Choroid plexus epithelial cell (primary cell): Measurements from ENCODE around the gene SLC43A2.

Experiments used
- DNase-seq: peaks from one replicate; pipeline ENCODE4 v3.0.0-alpha.2; 2010; ENCODE audit warnings: low read depth
- H3K4me3 ChIP-seq: 2 replicates; pipeline ENCODE4 v1.5.1; 2011; ENCODE audit warnings: low read depth, mild to moderate bottlenecking, control low read depth, low read length, moderate library complexity
- TF ChIP-seq, protein P1 (sequence below): conservative IDR thresholded peaks from 2 replicates; pipeline ENCODE4 v1.5.1; 2011; ENCODE audit warnings: low read depth, mild to moderate bottlenecking, control low read depth, inconsistent platforms, low read length, moderate library complexity

Gene SLC43A2

DNA sequence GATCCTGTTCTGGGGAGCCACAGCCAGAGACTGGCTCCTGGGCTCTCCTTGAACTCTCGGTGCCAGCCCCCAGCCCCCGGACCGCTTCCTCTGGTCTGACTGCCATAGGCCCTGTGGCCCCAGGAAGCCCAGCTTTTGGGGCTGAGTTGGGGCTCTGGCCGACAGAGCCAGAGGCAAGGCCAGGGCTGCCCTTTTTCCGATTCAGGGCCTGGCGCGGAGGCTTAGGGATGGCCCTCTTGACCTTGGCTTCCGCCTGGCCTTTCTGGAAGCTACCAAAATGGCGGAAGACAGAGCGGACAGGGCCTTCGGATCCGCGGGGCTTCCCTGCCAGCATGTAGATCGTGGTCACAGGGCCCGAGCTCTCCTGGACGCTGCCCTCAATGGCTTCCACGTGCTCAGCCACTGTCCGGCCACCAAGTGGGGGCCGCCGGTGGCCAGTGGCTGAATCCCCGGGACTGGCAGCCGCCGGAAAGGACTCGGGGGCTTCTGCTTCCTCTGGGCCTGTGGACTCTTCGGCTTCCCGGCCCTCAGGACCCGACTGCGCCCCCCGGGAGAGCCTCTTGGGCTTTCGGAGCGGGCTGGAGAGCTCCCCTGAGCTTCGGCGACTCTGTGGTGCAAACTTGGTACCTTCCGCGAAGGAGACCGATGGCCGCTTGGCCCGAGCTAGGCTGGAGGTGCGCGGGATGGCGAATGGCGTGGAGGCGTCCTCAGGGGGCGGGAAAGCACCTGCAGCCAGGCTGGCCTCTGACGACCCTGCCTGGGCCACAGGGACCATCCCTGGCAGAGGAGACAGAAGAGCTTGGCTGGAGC, 6.4 kb upstream of the SLC43A2 start:
- no peak overlapping the region for H3K4me3 ChIP-seq
- DNase-seq: no peak
- TF ChIP-seq, protein P1, sequence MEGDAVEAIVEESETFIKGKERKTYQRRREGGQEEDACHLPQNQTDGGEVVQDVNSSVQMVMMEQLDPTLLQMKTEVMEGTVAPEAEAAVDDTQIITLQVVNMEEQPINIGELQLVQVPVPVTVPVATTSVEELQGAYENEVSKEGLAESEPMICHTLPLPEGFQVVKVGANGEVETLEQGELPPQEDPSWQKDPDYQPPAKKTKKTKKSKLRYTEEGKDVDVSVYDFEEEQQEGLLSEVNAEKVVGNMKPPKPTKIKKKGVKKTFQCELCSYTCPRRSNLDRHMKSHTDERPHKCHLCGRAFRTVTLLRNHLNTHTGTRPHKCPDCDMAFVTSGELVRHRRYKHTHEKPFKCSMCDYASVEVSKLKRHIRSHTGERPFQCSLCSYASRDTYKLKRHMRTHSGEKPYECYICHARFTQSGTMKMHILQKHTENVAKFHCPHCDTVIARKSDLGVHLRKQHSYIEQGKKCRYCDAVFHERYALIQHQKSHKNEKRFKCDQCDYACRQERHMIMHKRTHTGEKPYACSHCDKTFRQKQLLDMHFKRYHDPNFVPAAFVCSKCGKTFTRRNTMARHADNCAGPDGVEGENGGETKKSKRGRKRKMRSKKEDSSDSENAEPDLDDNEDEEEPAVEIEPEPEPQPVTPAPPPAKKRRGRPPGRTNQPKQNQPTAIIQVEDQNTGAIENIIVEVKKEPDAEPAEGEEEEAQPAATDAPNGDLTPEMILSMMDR: no peak

DNA sequence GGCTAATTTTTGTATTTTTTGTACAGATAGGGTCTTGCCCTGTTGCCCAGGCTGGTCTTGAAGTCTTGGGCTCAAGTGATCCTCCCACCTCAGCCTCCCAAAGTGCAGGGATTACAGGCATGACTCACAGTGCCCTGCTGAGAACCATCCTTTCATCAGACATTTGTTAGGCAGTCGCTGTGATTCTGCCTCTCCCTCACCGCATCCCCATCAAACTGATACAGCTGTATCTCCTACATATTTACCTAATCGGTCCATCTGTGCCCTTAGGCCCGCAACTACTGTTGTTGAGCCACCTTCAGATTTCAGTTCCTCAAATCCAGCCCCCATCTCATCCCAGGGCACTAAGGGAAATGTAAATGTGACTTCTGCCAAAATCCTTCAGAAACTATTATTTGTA, 2.0 kb upstream of the SLC43A2 start:
- H3K4me3 ChIP-seq: no peak overlapping the region
- no peak for DNase-seq
- TF ChIP-seq, protein P1: no peak

DNA sequence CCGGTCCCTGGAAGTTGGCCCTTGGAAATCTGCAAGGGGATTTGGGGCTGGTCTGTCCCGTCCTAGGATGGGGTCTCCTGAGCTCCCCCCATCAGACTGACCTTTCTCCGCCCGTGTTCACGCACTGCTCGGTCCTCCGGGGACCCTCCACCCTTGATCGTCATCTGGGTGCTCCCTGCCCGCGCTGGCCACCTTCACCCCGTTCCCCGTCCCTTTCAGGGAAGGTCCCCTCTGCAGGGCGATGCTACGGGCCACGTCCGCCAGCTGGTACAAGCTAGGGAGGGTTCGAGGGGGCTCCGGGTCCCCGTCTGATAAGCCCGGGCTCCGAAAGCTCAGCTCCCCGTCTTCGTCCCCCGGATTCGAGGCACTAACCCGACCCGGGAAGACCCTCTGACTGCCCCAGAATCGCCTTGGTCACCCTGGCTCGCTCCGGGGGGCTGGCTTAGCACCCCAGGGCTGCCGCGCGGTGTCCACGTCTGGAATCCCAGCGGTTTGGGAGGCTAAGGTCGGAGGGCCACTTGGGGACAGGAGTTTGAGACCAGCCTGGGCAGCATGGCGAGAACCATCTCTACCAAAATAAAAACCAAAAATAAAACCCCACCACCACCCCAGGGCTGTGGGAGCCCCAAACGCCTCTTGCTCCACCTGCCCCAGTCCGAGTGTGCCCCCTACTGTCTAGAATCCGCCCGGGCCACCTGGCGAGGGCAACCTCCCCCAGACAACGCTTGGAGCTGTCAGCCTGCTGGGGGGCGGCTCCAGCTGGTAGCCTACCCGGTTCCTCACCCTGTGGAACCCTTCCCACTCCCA, 1.1 kb upstream of the SLC43A2 start:
- TF ChIP-seq, protein P1: peak; percentile 75
- DNase-seq: peak; percentile 50
- H3K4me3 ChIP-seq: peak overlapping the region; percentile 76

DNA sequence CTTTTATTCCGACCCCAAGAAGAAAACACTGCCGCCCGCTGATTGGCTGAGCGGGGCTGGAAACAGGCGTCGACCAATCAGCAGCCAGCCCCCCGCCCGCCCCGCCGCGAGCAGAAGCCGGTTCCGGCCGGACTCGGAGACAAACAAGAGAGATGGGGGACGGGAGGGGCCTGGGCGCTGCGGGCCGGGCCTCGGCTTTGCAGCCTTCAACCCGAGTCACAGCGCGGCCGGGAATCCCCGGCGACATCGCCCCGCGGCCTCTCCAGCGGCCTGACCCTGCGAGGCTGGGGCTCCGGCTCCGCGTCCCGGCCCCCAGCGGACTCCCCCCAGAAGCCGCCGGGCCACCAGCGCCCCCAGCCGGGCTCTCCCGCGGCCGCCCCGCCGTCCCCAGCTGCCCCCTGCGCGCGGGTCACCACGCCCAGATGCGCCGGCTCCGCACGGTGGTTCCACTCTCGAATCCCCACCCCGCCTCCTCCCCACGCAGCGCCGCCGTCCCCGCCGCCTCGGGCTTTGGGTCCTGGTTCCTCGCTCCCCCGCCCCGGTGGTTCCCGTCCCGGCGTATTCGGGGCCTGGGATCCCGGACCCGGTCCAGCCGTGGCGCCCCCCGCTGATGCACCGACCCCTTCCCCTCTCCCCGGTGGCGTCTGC, 346 bp upstream of the SLC43A2 start:
- peak; percentile 94 for DNase-seq
- TF ChIP-seq, protein P1: no peak

DNA sequence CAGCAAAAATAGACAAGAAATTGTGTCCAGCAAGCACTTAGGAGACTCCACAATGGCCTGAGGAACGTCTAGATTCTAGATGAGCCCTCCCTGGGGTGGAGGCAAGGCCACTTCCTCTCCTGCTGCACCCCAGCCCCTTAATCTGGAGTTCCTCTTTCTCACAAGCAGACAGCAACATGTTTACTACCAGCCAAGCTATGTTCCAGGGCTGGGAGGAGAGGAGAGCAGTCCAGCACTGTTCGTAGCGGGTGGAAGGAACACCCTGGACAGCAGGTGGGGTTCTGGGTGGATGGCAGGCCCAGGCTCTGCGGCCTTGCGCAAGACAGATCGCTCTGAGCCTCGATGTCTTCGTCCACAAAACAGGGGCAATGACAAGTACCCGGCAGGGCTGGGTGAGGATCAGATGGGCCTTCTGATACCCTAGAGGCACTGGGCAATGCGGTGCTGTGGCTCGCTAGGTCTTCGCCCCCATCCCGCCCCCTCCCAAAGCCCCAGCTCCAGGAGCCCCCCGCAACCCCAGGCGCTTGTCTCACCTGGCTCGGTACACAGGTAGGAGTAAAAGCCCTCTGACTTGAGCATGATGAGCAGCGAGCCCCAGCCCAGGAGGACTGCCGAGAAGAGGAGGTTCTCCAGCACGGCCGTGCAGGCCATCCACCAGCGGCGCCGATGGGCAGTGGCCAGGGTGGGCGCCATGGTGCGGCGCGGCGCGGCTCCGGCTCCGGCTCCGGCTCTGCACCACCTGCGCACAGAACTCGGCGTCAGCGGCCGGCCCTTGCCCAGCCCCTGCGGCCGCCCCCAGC, 1.3 kb downstream of the SLC43A2 start:
- DNase-seq: no peak
- TF ChIP-seq, protein P1: no peak
- peak overlapping the region; percentile 76 for H3K4me3 ChIP-seq

More for the DNA sequence above, 346 bp upstream of the SLC43A2 start:
- H3K4me3 ChIP-seq: peak overlapping the region; percentile 76

DNA sequence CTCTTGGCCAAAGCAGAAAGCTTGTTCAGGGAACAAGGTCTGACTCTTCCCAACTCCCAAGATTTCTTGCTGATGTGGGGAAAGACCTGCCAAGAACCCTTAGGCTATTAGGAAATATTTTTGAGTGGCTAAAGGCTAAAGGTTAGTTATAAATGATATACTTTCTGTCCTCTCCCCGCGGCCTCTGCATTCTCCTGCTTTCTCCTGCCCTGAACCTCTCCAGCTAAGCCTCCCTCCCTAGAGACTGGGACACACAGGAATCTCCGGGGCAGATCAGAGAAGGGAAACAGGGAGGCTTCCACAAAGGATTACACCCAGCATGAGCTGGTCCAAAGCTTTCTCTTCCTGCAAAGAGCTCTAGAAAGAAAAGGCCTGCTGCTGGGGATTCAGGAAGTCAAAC, 2.3 kb downstream of the SLC43A2 start:
- H3K4me3 ChIP-seq: no peak overlapping the region
- no peak for DNase-seq
- TF ChIP-seq, protein P1: no peak
